Loucy (cell line): Measurements from ENCODE around the gene AVPR1B.

Experiments
- H2AFZ ChIP-seq: fragments of 200-600 bp; sonication (generic); 2 replicates; pipeline ENCODE4 v1.6.0; 2016; ENCODE audit warnings: antibody characterized with exemption, mild to moderate bottlenecking, low read length, moderate library complexity
- H3F3A ChIP-seq: fragments of 200-600 bp; 2 replicates; pipeline ENCODE4 v1.6.0; 2016; ENCODE audit warnings: antibody characterized with exemption, low read depth, mild to moderate bottlenecking
- H3K27me3 ChIP-seq: fragments of 200-600 bp; sonication (generic); 2 replicates; pipeline ENCODE4 v1.6.1; 2014; ENCODE audit warnings: low read length, mild to moderate bottlenecking; ENCODE audit not compliant: insufficient read depth, poor library complexity, severe bottlenecking
- H3K36me3 ChIP-seq: fragments of 200-600 bp; sonication (generic); 2 replicates; pipeline ENCODE4 v1.6.1; 2016; ENCODE audit warnings: low read length; ENCODE audit not compliant: insufficient read depth
- H3K4me1 ChIP-seq: fragments of 200-600 bp; sonication (generic); 2 replicates; pipeline ENCODE4 v1.5.1; 2014; ENCODE audit warnings: low read length, mild to moderate bottlenecking; ENCODE audit not compliant: insufficient read depth, poor library complexity, severe bottlenecking
- H3K4me2 ChIP-seq: fragments of 200-600 bp; sonication (generic); 2 replicates; pipeline ENCODE4 v1.6.0; 2014; ENCODE audit warnings: antibody characterized with exemption, low read length, low read depth, mild to moderate bottlenecking; ENCODE audit not compliant: poor library complexity, severe bottlenecking
- H3K4me3 ChIP-seq: fragments of 200-600 bp; sonication (generic); 2 replicates; pipeline ENCODE4 v1.5.1; 2014; ENCODE audit warnings: low read length, mild to moderate bottlenecking, mixed read lengths; ENCODE audit not compliant: poor library complexity, severe bottlenecking
- H3K79me2 ChIP-seq: fragments of 200-600 bp; sonication (generic); 2 replicates; pipeline ENCODE4 v1.6.1; 2014; ENCODE audit warnings: low read length; ENCODE audit not compliant: insufficient read depth
- H3K9ac ChIP-seq: fragments of 200-600 bp; sonication (generic); 2 replicates; pipeline ENCODE4 v1.6.0; 2014; ENCODE audit warnings: mild to moderate bottlenecking, low read depth, low read length, moderate library complexity; ENCODE audit not compliant: poor library complexity, severe bottlenecking
- H3K9me2 ChIP-seq: fragments of 200-600 bp; sonication (generic); replicated peaks from 2 replicates; pipeline ENCODE4 v1.6.1; 2016; ENCODE audit warnings: low read depth, low read length, mixed read lengths
- H3K9me3 ChIP-seq: fragments of 200-600 bp; sonication (generic); 2 replicates; pipeline ENCODE4 v1.6.1; 2014; ENCODE audit warnings: mild to moderate bottlenecking, antibody characterized with exemption, low read length, low read depth; ENCODE audit not compliant: insufficient read depth
- H4K20me1 ChIP-seq: fragments of 200-600 bp; sonication (generic); 2 replicates; pipeline ENCODE4 v1.6.0; 2014; ENCODE audit warnings: antibody characterized with exemption, low read length, mild to moderate bottlenecking; ENCODE audit not compliant: insufficient read depth, poor library complexity, severe bottlenecking
- CTCF ChIP-seq: fragments of 200-600 bp; sonication (generic); conservative IDR thresholded peaks from 2 replicates; pipeline ENCODE4 v1.5.1; 2014; ENCODE audit warnings: mild to moderate bottlenecking, antibody characterized with exemption, low read length
- EZH2phosphoT487 ChIP-seq: fragments of 200-600 bp; IDR thresholded peaks from 2 replicates; pipeline ENCODE4 v1.6.1; 2018; ENCODE audit warnings: antibody characterized with exemption, mild to moderate bottlenecking, moderate library complexity, borderline replicate concordance

The AVPR1B gene

GRCh38 chr1:206074839-206075238 lies 42.3 kb downstream of the AVPR1B start:
- Histone ChIP-seq H3K9me2 (no peaks in the 10 kb centered on the region), H2AFZ (no peak overlapping the region), H3K9ac (no peak overlapping the region), H3K27me3 (no peaks in the 10 kb centered on the region), H4K20me1 (no peaks in the 10 kb centered on the region), H3K4me3 (no peak overlapping the region), H3K79me2 (no peaks in the 10 kb centered on the region), H3K4me1 (peaks cover 45% of the 10 kb centered on the region), H3K9me3 (no peaks in the 10 kb centered on the region), H3K4me2 (no peak overlapping the region), H3K36me3 (no peaks in the 10 kb centered on the region), H3F3A (no peaks in the 10 kb centered on the region; the same call in 1 of the 2 replicates)
- peak; percentile 56 for TF ChIP-seq CTCF
- TF ChIP-seq EZH2phosphoT487 = no peak

- H2AFZ ChIP-seq = no peak overlapping the region
- H3K9me3 ChIP-seq = no peaks in the 10 kb centered on the region
- H3K4me2 ChIP-seq = no peak overlapping the region
- H3K27me3 ChIP-seq = no peaks in the 10 kb centered on the region
- no peaks in the 10 kb centered on the region for H3K79me2 ChIP-seq
- H3K9me2 ChIP-seq = no peaks in the 10 kb centered on the region
- peaks cover 42% of the 10 kb centered on the region for H3K4me1 ChIP-seq
- TF ChIP-seq CTCF (no peak), EZH2phosphoT487 (no peak)
- H4K20me1 ChIP-seq = no peaks in the 10 kb centered on the region
- no peak overlapping the region for H3K9ac ChIP-seq
- no peaks in the 10 kb centered on the region for H3K36me3 ChIP-seq
- H3K4me3 ChIP-seq = no peak overlapping the region
- no peaks in the 10 kb centered on the region for H3F3A ChIP-seq
These were observed 46.4 kb downstream of the AVPR1B start for GRCh38 chr1:206070627-206071304.

- H3K4me2 ChIP-seq = peak overlapping the region; percentile 19
These were observed 48.9 kb downstream of the AVPR1B start for GRCh38 chr1:206068314-206068713.

More at GRCh38 chr1:206068314-206068713, 48.9 kb downstream of the AVPR1B start:
- Histone ChIP-seq H3F3A (no peaks in the 10 kb centered on the region), H3K9me2 (no peaks in the 10 kb centered on the region), H3K9ac (peak overlapping the region; percentile 31), H2AFZ (no peak overlapping the region), H3K36me3 (no peaks in the 10 kb centered on the region), H3K4me1 (peaks cover 25% of the 10 kb centered on the region), H3K27me3 (no peaks in the 10 kb centered on the region), H3K9me3 (no peaks in the 10 kb centered on the region), H3K79me2 (no peaks in the 10 kb centered on the region), H4K20me1 (no peaks in the 10 kb centered on the region), H3K4me3 (no peak overlapping the region)
- no peak for TF ChIP-seq CTCF
- TF ChIP-seq EZH2phosphoT487 = no peak
